HG02678 (cell line): ENCODE measurements around the gene PIEZO1.

Experiments
- ATAC-seq: cut with Tn5 transposase; IDR thresholded peaks from one replicate; pipeline ENCODE4 v1.9.1; 2021; ENCODE audit warnings: mild to moderate bottlenecking, moderate library complexity; ENCODE audit not compliant: unreplicated experiment

PIEZO1 gene

DNA sequence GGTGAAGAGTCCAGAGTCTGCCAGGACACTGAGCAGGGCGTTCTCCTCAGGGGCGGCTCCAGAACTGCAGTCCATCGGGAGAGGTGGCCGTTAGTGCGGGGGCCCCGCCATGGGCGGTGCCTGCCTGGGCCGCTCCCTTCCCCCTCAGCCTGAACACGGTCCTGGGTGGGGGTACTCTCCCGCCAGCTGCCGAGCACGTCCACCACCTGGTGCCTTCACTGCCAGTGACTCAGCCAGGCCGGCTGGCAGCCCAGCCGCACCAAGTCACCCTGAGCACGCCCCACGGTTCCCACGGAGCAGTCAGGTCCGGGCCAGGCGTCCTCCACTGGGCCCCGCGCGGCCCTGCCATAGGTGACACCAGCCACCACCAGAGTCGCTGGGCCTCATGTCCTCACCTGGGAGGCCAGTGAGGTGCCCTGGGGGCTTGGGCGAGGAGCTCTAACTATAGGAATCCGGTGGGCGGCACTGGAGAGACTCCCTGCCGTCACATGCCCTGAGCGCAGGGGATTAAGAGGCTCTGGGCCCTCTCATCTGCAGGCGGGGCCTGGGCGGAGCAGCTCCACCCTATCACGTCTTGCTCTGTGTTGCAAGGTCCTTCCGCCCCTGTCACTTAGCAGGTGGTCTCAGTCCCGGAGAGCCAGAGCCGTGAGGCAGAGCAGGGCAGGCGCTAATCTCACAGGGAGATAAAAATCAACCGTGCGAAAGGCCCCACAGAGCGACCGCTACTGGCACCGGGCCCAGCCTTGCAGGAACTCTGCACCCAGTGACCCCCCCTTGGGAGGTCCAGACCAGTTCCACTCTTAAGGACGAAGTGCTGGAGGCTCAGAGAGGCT, 14.3 kb downstream of the PIEZO1 start:
- no peak for ATAC-seq

DNA sequence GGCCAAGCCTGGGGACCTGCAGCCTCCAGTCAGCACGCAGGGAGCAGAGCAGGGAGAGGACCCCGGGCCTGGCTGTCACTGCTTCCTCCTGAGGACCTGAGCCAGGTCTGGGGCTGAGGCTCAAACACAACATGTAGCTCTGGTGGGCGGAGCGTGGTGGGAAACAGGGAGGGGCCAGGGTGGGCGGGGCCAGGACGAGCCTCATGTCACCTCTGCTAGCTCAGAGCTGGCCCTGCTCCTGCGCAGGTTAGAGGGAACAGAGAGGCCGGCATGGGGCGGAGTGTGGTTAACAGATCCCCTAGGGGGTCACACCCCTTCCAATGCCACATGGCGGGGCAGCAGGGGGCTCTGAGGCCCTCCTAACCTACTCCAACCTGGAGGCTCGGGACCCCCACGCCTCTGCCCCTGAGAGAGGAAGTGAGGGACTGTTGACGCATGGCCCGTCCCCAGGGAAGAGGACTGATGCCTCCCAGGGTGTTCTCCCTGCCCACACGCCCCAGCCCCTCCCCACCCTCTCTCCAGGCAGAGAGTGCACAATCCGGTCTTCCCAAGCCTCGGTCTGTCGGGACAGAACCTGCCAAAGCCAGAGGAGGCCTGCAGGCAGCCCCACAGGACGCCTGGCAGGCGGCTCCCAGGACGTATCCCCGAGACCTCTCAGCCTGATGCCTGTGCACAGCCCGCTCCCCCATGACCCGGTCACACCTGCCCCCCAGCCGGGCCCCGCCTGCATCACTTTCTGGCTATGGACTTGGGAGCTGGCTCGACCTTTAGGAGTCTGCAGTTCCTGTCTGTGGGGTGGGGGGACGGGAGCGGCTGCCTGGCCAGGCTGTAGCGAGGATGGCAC, 15.2 kb downstream of the PIEZO1 start:
- ATAC-seq = no peak

- no peak for ATAC-seq
These were observed 16.8 kb downstream of the PIEZO1 start for GRCh38 chr16:88768071-88768783.

- ATAC-seq = no peak
These were observed 17.4 kb downstream of the PIEZO1 start for GRCh38 chr16:88767546-88768070.

DNA sequence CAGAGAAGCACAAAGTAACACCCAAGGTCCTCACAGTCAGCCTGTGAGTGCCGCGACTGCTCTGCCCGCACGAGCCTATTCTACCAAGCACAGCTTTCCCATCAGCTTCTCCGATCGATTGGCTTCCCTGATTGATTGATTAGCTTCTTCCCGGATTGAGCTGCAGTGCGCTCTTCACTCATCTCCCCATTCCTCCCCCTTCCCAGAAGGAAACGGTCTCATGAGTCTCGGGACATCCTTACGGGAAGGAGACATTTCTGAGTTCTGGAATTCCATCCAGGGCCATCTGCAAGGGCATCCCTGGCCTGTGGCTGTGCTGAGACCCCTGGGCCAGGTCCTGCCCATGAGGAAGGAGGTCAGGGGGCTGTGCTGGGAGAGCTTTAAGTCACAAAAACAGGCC, 18.0 kb downstream of the PIEZO1 start:
- ATAC-seq = no peak

GRCh38 chr16:88764913-88765349, 20.1 kb downstream of the PIEZO1 start:
- ATAC-seq = no peak

- ATAC-seq = no peak
These were observed 20.9 kb downstream of the PIEZO1 start for GRCh38 chr16:88764080-88764479.

GRCh38 chr16:88763502-88764053, 21.4 kb downstream of the PIEZO1 start:
- ATAC-seq = no peak

DNA sequence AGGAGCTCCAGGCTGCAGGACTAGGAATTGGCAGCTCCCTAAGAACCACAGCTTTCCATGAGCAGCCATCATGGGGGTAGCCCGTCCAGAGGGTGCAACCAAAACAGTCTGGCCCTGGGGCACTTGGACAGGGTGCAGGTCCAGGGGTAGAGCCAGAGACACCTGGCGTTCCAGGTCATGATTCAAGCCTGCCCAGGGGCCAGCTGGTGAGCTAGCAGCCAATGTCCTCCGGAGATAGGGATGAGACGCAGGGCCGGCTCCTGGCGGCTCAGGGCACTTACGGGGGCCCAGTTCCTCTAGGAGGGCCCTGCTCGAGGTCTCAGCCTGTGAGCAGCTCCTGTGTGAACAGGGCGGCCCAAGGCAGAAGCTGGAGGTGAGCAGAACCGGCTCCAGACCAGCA, 22.1 kb downstream of the PIEZO1 start:
- ATAC-seq = no peak

- no peak for ATAC-seq
These were observed 22.7 kb downstream of the PIEZO1 start for GRCh38 chr16:88762258-88762870.

DNA sequence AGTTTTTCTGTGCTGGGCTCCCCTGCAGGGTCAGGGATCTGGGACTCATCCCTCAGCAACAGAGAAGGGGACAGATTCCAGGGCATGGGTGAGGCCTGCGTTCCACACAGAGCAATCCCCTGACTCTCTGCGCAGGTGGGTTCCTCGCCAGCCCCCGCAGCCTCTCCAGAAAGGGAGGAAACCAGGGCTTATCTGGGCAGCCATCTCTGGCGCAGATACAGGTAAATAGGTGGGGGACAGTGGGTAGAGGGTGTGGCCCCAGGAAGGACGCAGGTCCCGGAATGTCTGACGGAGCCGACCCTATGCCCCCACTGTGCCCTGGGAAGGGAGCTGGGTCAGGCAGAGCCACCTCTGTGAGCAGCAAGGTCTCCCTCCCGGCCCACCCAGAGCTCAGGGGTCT, 23.2 kb downstream of the PIEZO1 start:
- ATAC-seq = no peak

- no peak for ATAC-seq
These were observed 23.9 kb downstream of the PIEZO1 start for GRCh38 chr16:88761143-88761534.

DNA sequence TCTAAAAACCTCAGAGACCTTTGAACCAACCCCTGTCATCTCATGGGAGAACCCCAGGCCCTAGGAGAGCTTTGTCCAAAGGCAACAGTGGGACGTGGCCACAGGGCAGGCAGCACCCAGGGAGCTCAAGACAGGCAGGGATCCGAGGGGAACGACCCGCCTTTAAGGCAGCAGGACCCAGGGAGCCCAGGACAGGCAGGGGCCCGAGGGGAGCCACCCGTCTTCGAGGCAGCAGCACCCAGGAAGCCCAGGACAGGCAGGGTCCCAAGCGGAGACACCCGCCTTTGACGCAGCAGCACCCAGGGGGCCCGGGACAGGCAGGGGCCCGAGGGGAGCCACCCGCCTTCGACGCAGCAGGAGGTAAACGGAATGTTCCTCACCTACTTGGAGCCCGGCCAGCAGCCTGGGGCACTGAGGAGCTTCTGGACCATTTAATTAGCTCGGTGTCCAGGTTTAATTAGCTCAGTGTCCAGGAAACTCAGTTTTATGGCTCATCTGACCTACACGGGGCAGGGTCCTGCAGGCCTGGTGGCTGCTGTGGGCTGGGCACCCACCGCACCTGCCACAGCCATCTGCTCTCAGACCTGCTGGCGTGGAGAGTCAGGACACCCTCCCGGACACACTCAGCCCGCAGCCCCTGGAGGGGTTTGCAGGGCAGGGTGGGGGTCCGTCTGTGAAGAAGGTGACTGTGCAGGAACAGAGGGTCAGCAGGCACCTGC, 24.4 kb downstream of the PIEZO1 start:
- no peak for ATAC-seq

DNA sequence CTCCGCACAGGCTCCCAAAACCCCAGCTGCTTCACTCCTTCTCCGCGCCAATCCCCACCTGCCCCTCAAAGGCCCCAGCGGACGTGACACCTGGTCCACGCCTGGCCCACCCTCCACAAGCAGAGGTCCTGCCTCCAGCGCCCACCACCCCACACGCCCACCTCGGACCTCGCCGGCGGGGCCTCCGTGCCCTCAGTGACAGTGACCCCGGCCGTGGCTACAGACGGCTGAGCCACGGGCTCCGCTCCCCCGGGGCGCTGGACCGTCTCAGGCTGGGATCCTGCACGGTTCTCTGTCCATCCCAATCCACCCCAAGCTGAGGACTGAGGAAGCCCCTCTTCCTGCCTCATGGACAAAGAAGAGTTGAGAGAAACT, 25.1 kb downstream of the PIEZO1 start:
- ATAC-seq = no peak

DNA sequence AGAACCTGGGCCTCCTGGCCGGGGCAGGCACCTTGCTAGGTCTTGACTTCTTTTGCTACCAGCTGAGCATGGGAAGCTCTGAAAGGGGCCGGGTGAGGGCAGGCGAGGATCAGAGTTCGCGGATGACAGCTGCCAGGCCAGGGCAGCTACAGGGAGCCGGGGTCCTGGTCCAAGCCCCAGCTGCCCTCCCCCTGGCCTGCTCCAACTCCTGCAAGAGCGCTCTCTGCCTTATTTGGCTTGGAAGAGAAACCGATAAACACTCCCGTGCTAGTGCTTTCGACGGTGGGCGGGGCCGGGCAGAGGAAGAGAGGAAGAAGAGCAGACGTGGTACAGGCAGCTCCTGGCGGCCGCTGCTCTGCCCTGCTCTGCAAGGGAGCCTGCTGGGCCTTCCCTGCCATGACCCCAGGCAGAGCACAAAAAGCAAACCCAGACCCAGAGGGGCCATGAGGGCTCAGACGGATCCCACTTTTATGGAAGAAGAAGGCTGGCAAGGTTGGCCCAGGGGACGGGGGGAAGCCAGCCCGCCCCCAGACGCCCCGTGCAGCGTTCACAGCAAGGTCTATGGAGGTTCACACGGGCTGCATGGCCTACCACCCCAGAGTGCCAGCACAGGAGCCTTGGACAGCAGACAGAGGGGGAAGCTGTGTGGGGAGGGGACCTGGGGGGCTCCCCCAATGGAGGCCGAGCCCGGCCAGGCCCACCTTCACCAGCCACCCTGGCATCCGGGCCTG, 25.6 kb downstream of the PIEZO1 start:
- no peak for ATAC-seq

DNA sequence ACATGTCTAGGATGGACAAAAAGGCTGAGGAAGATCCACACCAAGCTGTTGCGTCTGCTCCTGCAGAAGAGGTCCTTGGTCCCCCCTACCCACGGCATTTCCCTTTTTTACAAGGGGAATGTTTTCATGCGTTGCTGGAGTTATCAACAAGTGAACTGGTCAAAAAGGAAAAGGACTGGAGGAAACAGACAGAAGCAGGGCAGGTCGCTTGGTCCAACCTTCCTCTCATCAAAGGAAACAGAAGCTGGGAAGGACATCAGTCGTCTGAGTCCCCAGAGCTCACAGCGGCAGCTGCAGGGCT, 26.1 kb downstream of the PIEZO1 start:
- ATAC-seq = no peak

GRCh38 chr16:88758227-88758943, 26.6 kb downstream of the PIEZO1 start:
- ATAC-seq = no peak

DNA sequence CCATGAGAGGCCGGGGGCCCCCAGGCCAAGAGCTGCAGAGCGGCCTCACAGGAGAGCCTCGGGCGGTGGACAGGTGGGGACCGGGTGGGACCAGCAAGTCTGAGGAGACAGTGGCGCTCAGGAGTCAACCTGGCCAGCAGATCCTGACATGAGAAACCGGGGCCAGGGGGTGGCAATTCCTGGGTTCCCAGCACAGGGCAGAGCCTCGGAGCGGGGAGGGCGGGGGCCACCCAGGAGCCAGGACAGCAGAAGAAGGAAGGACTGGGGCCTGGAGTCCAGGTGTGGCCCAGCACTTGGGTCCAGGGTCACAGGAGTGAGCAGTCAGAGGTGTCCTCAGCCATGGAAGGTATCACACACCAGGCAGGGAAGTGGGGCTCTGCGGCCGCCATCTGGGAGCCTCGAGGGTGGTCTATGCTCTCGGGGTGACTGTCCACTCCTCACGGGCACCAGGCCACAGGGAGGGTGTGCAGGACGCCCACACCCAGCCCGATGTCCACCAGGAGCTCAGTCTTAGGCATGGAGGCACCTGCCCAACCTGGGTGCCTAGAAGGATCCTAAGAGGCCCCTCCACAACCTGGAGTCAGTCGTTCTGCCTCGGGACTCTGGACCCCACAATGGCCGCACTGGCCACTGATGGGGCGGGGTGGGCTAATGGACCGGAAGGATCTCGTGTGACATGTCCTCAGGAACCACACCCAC, 29.1 kb downstream of the PIEZO1 start:
- no peak for ATAC-seq
